GM10266 (cell line): Measurements from ENCODE around the gene PRPSAP1.

Experiments used
- DNase-seq: peaks from one replicate; pipeline ENCODE4 v3.0.0; 2012; ENCODE audit errors: extremely low spot score
- TF ChIP-seq, protein P1 (sequence below): IDR thresholded peaks from 2 replicates; pipeline ENCODE4 v1.5.1; 2012; ENCODE audit warnings: mild to moderate bottlenecking, low read depth; ENCODE audit not compliant: control insufficient read depth, insufficient read depth; ENCODE audit errors: missing control alignments

Gene PRPSAP1

DNA sequence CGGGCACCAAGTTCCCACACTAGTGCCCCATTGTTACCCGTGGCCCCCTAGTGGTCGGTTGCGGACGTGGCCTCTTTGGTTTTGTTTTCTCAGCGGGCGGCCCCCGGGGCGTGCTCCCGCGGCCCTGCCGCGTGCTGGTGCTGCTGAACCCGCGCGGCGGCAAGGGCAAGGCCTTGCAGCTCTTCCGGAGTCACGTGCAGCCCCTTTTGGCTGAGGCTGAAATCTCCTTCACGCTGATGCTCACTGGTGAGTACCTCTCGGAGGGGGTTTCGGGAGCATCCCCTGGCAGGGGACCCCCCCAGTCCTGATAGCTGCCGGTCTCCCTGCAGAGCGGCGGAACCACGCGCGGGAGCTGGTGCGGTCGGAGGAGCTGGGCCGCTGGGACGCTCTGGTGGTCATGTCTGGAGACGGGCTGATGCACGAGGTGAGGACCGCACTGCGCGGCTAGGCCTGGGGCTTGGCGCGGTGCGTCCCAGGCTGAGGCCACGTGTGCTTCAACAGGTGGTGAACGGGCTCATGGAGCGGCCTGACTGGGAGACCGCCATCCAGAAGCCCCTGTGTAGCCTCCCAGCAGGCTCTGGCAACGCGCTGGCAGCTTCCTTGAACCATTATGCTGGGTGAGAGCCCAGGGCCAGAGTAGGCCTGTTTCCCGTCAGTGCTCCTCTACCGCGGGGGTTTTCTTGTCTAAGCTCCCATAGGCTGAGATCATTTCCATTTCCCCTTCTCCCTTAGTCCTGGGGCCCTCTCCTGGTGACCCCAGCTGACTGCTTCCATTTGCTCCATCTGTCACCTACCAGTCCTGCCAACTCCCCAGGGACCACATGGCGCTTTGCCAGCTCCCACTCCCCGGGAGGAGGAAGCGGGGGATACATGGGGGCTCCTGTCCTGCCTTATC lies 32.4 kb upstream of the PRPSAP1 start:
- peak; percentile 95 for DNase-seq
- TF ChIP-seq, protein P1, sequence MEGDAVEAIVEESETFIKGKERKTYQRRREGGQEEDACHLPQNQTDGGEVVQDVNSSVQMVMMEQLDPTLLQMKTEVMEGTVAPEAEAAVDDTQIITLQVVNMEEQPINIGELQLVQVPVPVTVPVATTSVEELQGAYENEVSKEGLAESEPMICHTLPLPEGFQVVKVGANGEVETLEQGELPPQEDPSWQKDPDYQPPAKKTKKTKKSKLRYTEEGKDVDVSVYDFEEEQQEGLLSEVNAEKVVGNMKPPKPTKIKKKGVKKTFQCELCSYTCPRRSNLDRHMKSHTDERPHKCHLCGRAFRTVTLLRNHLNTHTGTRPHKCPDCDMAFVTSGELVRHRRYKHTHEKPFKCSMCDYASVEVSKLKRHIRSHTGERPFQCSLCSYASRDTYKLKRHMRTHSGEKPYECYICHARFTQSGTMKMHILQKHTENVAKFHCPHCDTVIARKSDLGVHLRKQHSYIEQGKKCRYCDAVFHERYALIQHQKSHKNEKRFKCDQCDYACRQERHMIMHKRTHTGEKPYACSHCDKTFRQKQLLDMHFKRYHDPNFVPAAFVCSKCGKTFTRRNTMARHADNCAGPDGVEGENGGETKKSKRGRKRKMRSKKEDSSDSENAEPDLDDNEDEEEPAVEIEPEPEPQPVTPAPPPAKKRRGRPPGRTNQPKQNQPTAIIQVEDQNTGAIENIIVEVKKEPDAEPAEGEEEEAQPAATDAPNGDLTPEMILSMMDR, result peak; percentile 79

DNA sequence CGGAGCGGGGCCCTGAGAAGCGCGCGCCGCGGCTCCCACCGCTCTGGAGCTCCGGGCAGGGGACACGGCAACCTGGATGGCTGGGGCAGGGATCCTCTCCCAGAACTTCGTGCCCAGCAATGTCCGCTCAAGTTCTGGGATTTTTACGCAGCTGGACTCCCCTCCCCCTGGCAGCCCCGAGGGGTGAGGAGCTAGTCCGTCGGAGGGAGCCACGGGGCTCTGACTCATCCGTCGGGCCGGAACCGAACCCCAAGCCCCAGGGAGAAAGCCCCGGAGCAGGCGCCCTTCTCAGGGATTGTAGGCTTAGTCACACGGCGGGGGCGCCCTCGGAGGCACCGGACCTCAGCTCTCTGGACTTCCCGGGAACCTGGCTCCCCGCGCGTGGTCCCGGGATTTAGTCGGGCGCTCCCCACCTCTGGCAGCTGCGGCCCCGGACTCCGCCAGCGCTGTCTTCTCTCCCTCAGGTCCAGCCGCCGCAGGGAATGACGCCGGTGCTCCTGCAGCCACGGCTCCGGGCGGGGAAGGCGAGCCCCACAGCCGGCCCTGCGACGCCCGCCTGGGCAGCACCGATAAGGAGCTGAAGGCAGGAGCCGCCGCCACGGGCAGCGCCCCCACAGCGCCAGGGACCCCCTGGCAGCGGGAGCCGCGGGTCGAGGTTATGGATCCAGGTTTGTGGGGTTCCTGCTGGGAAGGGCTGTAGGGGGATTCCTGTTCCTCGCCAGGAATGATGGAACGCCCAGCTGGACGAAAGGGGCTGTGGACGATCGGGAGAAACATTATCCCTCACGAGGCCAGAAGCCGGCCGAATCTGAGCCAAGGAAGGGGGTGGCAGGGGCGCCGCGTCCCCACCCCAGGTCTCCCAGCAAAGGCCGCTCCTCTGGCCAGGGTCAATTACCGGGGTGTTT lies 31.5 kb upstream of the PRPSAP1 start:
- DNase-seq, result peak; percentile 57
- TF ChIP-seq, protein P1, result no peak

DNA sequence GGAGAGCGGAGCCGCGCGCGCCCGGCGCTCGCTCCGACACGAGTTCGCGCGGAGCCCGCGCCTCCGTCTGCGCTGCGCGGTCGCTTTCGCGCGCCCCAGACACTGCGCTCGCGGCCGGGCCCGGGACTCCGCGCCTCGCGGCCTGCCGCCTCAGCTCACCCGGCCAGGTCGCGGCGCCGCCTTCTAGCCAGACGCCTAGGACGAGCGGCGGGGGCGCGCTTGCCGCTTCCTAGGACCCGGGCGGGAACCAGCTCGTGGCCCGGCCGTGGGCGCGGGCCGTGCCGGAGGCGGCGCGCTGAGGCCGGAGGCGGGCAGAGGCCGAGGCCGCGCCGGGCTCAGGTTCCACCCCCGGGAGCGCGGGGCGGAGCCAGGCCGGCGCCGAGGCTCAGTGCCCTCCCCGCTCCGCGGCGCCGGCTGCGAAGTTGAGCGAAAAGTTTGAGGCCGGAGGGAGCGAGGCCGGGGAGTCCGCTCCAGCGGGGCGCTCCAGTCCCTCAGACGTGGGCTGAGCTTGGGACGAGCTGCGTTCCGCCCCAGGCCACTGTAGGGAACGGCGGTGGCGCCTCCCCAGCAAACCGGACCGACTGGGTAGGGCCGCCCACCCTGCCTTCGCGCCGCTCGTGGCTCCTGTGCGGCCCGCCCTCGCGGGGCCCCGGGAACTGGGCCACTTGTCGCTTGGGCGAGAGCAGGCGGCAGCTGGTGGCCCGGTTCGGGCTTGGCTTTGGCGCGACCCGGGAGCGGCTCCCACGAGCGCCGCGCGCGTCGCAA lies 30.7 kb upstream of the PRPSAP1 start, which contains the start of gene SPHK1:
TSS of gene SPHK1 (plus strand) at position 388 of the 765 bp plus-strand sequence. CDS start 1,036 bp downstream, outside the sequence.
- DNase-seq, result peak; percentile 95
- TF ChIP-seq, protein P1, result no peak

DNA sequence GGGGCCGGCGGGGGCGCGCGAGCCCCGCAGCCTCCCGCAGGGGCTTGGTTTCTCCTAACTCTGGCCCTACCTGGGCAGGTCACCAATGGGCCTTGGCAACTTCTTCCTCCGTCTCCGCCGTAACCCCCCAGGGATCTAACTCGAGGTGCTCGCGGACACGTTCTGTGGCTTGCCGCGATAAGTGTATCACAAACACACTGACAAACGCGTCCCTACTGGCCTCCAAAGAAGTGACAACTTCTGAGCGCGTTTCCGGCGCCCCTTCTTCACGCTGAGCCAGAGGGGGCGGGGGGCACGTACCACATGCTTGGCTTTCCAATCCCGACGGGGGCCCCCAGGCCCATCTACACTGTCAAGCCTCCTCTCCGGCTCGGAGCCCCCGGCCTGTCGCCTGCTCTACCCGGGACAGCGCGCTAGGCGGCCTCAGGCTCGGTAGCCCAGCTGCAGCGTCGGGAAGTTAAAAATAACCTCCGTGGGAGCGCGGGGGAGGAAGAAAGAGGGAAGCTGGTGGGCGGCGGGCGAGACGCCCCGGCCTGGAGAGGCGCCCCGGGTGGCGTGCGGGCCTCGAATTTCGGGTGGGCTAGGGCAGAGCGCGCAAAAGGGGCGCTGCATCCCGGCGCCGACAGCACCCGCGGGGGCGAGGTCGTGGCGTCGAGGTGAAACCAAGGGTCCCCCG lies 30.0 kb upstream of the PRPSAP1 start:
- TF ChIP-seq, protein P1, result peak; percentile 15
- DNase-seq, result no peak

DNA sequence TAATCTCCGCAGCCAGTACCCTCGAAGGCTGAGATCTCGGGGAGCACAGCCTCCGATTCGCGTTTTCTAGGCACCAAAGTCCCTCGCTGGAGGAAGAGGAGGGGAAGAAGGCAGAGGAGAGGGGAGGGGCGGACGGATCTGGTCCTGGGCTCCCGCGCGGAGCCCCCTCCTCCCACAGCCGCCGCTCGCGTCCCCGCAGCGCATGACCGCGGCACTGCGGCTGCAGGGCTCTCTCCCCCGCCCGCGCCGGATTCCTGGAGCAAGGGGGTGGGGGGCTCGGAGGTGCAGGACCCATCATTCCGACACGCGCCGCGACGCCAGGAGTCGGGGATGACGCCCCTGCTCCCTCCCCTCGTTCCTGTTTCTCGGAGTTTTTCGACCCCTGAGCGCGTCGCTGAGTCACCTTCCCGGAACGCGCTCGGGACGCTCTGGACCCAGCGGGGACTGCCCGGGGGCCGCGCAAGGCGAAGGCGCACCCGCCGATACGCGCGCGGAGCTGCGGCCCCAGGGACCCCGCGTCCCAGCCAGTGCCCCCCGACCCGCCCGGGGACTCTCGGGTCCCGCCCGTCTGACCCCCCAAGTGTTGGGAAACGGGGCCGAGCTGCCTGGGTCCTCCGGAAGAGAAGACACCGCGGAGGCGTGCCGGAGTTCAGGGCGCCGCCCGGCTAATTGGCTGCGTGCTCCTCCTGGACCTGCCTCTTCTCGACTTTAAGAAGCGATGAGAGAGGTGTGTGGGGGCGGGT lies 29.3 kb upstream of the PRPSAP1 start:
- TF ChIP-seq, protein P1, result no peak
- DNase-seq, result peak; percentile 89

DNA sequence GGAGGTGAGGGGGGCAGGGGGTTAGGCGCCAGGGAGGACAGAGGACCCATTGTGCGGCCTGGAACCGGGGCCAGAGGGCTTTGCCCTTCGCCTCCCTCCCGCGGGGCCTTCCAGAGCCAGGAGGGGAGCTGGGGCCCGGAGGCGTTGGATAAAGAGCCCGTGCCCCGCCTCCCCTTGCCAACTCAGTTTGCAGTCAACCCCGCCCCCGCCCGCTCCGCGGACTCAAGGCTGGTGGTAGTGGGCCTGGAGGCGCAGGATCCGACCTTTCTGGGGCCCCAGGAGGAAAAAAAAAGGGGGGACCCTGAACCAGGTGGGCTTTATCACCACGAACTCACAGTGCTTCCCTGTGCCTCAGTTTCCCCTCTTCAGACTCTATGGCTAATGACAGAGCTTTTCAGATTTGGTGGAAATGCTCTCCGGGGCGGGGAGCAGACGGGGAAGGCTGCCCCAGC lies 28.7 kb upstream of the PRPSAP1 start:
- DNase-seq, result no peak
- TF ChIP-seq, protein P1, result no peak
